GM19455 (cell line): ENCODE results near the gene CD164L2.
"Not testable (repeated sequence)": the region's sequence is repeated elsewhere in the genome, so short reads cannot be mapped to it uniquely, and the experiment has no call there.

Source experiments
- ATAC-seq: cut with Tn5 transposase; IDR thresholded peaks from one replicate; pipeline ENCODE4 v1.9.1; 2021; ENCODE audit not compliant: unreplicated experiment

CD164L2 gene

DNA sequence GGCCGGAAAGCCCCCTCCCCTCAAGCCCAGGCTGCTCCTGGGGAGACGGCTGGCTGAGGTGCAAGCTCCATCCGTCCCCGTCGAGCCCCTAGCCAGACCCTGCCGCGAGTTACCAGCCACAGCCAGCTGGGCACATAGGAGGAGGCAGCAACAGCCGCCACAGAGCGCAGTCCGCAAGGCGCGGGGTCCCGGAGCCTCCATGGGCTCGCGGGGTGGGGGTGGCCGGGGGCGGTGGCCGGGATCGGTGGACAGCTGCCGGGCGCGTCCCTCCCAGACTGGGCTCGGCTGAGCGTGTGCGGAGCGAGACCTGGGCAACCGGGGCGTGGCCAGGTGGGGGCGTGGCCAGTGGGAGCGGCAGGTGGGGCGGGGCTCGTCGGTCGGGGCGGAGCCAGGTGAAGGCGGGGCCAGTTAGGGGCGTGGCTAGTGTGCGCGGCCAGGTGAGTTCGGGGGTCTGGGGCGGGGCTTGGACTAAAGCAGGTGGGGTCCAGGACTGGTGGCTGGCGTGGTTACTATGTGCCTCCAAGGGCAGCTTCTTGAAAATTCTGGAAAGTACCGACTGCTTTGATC, at the start of gene CD164L2:
TSS of gene CD164L2 (minus strand) at position 295 of the 567 bp plus-strand sequence. CDS start at position 201, 94 bp downstream.
- ATAC-seq = no peak

DNA sequence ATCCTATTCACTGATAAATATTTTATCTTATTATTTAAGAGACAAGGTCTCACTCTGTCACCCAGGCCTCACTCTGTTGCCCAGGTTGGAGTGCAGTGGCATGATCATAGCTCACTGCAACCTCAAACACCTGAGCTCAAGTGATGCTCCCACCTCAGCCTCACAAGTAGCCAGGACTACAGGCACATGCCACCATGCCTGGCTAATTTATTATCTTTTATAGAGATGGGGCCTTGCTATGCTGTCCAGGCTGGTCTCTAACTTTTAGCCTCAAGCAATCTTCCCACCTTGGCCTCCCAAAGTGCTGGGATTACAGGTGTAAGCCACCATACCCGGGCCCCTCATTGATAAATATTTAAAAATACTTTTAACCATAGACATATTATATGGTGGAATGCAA, 49.6 kb upstream of the CD164L2 start:
- ATAC-seq = not testable (repeated sequence)

DNA sequence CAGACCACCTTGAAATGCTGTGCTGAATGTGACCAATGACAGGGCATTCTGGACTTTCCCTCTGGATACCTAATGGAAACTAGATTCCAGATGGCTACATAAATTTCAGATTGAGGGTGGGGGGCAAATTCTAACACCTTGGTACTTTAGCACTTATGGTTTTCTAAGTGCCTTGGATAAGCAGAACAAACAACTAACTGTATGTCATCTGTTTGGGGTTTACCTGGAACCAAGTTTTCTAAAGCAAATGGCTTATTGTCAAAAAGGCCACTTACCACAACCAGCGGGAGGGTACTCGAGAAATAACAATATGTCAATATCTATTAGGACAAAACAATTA, 48.4 kb upstream of the CD164L2 start:
- no peak for ATAC-seq

DNA sequence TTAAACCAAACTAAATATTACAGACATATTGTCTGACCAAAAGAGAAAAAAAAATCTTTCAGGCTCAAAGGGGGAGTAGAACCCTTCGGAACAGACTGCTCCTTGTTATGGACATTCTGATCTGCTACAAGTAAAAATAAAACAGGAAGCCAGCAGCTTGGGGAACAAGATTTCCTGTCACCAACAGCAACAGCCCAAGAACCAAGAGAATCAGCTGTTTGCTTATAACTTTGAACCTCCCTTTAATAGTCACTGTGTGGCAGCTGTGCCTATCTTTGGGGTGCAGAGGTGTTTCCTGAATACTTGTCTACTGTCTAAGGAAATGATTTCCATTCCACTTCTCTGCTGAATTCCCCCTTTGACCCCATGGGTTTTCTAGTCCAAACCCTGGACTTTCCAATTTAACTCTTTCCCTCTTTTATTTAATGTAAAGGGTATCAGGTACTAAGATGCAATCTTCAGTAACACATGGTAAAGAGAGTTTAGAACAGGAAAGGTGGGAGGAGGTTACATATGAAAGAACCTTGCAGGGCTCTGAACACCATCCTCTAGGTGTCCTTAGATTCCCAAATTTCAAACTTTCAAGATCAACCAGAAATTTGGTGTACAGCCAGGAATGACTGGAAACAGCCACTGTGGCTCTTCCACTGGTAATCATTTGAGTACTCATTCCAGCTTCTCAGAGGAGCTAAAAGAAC, 47.9 kb upstream of the CD164L2 start:
- no peak for ATAC-seq

DNA sequence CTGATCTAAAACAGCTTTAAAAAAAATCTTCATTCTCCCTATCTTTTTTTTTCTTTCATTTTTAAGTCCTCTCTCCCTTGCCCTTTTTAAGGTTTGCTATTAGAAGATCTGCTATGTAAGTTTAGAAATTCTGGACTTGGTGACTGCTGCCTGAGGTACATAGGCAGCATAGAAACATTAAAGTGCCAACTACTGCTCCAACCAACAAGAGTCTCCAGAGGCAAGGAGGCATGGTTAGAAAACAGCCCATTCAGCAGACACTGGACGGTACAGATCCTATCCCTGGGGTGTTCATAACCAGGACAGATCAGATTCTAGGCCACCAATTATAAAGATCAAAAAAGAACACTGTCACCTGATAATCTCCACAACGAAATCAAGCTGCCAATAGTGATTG, 45.9 kb upstream of the CD164L2 start:
- no peak for ATAC-seq

DNA sequence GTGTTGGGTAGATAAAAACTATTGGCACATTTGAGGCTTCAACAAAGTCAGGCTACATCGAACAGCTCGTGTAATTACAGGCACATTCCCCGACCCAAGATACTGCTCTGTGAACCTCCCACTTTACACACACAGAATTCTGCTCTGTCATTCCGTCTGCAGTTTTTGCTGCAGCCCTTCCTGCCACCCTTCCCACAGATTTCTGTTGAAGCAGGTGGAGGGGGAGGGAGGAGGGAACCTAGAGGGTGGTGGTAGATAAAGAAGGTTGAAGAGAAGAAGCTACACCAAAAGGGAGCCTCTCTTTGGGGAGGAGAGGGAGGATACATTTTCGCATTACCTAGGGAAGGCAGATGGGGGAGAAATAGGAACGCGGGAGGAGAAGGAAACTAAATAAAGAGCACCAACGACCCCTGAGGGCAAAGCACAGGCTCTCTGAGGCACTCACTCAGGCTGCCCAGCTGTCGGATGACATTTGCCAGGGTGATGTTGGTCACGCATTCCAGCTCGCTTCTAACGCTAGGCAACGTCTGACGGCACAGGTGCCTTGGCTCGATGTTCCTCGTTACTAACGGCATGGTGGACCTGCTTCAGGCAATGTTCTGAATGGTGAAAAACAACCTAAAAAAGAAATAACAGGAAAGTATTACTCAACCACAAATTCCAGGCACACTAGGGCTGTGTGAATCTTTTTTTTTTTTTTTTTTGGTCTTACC, 45.3 kb upstream of the CD164L2 start:
- no peak for ATAC-seq

DNA sequence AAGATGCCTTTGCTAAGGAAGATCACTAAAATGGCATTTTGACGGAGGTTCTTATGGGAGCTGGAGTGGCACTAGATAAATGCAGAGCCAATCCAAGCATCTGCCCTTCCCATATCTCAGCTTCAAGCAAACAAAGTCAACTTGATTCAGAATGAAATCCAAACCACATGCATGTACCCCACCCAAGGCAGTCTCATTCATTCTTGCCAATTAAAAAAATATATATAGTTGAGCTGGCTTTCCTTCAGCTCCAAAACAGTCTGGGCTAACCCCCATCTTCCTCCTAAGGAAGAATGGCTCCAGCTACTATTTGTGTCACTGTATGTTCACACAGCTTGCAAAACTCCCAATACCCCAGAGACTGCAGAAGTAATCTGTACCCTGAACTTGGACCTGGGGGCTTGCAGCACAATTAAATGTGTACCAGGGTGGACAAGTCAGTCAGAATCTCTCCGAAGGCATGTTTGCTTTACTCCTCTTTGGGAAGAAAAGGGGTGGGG, 44.7 kb upstream of the CD164L2 start:
- no peak for ATAC-seq

DNA sequence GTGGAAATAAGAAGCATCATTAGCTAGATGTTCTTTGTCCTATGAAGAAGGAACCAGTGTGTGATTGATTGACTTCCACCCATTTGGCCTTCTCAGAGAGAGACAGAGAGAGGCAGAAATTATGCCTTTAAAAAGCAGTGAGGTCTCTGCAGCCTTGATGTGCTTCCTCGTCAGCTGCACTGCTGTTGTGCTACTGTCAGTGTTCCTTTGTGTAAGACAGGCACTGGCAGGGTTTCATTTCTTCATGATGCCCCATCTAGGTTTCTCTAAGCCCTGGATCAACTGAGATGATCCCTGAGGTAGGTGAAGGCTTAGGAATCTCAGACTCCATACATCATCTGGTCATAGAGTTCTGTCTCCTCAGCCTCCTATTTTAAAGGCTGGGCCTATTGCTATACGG, 44.2 kb upstream of the CD164L2 start:
- ATAC-seq = no peak

DNA sequence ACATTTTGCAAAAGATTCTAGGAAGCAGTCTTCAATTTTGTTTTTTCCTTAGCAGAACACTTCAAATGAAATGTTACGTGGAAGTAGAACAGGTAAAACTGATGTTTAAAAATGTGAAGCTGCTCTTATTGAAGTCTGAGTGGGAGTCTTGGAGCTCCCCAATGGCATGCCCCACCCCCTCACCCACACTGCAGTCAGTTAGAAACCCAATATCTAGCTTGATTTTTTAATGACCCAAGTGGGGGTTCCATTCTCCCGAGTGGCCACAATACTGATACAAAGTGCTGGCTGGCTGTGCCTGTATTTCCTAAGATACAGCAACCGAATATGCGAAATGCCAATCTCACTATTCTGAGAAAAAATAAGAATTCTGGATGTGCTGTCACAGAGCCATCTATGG, 40.6 kb upstream of the CD164L2 start:
- no peak for ATAC-seq

DNA sequence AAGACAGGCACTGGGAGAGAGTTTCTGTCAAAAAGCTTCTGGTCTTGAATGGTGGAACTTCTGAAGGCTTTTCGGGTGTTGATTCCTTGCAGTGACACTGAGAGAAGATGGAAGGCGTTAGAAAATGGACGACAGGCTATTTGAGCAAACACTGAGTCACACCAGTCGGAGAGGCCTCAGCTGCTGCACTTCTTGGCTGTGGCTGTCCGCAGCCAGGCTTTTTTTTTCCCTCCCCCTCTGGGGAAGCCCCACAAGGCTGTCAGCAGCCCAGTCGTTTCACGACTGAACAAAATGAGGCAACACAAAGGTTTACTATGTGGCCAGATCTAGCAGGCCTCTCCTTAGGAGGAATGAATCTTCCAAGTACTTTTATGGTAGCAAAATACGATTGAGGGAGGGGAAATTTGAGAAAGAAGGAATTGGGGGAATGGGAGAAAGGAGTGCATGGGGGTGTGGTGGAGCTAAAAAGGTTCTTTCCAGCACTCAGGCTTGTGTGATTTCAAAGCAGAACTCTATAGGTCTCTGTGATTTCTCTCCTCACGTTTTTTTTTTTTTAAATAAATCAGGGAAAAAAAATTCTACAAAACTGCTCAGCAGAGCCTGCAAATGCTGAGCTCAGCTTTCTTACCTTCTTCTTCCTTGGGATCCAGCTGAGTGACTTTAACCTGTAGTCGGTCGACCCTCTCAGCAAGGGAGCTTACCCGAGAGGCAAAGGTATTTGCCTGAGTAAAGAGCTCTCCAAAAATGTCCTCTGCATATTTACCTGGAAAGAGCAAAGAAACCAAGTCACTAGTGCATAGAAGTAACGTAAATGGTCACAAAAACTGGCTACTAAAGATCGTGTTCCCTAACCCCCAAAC, 35.4 kb upstream of the CD164L2 start:
- ATAC-seq = peak; percentile 55

DNA sequence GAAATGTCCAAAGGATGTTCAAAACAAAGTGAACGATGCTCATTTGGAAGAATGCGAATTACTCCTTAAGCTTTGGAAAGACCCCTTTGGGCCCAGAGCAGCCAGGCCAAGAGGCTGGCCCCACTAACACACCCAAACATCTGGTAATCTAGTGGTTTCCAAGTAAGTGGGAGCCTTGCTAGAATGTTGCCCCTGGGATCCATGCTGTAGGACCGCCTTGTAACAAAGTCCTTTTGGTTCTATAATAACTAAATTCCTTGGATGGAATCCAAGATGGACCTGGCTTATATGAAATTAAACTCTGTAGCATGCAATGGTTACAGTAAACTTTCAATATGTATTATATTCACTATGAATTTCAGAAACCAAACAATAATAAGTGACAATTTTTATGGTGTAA, 34.6 kb upstream of the CD164L2 start:
- no peak for ATAC-seq

DNA sequence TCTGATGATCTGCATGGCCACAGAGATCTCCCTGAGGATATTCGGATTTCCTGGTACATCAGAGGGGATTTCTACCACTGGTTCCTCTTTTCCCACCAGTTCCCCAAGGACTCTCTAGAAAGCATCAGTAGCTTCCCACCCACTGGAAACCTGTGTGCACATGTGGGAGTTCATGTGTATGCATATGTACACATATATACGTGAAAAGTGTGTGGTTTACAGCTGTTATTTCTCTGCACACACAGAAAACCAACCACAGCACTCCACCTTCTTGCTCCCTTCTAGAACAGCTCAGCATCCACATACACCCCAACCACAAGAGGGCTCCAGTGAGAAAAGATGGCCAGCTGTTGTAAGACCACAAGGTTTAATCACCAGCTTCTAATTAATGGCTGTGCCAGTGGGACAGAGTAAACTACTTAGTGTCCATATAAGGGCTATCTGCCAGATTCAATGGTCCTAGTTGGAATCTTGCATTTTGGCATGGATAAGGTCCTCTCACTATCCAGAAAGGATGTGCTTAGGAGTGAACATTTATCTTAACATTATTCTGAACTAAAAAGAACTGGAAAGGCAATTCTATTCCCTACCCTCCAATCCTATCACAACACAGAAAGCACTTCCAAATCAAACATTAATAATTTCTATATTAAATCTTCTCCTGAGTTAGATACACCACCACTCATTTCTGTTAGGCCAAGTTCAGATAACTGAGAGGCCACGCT, 33.4 kb upstream of the CD164L2 start:
- ATAC-seq = no peak

DNA sequence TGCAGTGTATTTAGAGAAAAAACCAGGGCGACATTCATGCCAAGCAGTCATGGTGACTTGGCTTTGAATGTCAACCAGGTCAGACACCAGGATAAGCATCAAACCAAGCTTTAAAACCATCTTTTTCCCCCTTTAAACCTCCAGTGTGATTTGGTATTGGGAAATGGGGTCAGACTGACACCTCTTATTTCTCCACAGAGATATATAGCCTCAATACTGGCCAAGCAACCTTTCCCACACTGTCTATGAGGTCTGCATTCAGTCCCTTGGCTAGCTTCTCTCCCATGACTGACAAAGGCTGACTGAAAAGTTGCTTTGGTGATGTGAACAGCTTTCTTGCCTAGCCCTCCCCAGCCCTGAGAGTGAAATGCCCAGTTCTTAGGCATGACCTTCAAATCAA, 31.0 kb upstream of the CD164L2 start:
- ATAC-seq = no peak

DNA sequence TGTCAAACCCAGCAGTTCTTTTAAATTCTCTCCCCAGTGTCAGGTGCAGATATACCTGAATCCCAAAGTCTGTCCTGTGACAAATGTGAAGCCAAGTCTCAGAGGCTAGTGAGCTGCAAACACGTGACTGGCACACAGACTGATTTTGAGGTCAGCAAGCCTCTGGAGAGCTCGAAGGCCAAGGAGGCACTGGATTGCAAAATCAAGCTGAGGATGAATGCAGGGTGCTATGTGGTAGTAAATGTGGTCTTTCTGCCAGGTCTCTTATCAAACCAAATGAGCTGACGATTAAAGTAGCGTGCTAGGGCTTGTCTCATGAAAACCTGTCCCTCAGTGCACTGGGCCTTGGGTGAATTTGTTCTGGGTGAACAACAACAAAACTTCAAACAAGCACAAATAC, 29.9 kb upstream of the CD164L2 start:
- ATAC-seq = no peak

DNA sequence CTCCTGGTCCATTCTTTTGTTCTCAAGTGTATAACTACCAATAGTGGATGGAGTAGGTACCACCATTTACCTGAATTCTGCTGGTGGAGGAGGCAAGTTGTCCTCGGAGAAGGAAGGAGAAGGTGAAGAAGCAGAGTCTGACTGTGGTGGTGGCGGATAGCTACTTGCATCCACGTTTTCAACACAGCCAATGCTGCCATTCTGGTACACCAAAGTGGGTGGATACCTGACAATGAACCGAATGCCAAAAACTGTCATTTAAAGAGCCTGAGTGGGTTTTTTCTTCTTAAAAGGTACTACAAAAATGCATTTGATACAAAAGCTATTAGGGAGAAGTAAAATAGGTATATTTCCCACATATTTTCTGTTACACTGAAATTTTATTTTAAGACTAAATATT, 29.4 kb upstream of the CD164L2 start:
- no peak for ATAC-seq

DNA sequence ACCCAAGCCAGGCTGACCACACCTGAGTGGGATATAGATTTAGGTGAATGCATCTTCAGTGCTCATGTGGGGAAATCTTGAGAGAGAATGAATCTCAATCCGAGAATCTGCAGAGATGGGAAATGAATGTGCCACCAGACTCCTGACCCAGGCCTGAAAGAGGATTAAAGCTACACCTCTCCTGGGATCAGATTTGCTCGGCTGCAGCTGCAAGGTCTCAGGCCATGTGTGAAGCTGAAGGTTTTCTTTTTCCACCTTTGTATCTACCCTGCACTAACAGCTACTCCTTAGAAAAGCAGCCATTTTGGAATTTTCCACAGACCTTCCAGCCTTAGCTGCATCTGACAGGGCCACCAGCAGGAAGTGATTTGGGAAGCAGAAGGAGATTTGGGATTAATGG, 27.6 kb upstream of the CD164L2 start:
- ATAC-seq = no peak

DNA sequence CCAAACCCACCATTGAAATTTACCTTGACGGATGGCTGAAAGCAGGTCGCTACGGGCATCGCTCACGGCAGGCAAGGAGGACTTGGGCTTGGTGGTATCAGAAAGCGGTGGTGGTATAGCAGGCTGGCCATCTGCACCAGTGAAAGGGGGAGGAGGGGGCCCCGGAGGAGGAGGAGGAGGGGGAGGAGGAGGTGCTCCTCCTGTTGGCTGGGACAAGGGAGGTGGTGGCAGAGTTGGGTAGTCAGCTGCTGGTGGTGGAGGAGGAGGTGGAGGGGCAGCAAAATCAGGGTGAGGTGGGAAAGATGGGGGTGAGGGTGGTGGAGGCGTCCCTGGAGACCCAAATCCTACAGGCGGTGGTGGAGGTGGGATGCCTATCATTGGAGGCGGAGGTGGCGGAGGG, 26.5 kb upstream of the CD164L2 start:
- no peak for ATAC-seq

DNA sequence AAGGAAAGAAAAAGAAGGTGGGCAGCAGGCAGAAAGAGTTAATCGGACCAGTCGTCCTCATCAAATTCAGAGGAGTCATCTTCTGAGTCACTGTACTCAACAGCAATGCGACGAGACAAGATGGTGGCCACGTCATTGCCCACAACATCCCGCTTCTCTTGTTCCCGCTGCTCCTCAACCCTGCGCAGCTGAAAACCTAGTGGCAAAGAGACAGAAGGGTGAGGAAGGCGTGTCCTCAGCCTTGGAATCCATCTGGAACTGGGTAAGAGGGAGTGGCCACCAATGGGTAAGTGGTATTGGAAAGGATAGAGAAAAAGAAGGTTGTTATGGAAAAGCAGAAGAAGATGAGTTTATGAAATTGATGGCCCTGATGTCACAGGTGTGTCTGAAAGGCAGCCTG, 25.0 kb upstream of the CD164L2 start:
- ATAC-seq = no peak

DNA sequence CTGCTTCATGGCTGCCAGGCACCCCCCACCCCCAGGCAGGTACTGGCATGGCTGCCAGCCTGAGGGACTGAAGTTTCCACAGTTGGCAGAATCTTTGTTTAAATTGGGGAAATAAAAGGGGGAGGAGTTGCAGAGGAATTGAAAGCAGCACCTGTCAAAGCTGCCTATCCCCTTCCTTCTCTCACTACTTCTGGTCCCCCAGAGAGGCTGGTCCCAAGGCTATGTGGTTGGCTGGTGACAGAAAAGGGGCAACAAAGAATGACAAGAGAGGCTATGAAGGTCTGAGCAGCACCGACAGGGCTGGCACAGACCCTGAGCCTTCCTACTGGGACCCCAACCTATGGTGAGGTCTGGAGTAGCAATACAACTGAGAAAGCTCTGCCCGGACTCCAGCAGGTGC, 23.7 kb upstream of the CD164L2 start:
- ATAC-seq = not testable (repeated sequence)

DNA sequence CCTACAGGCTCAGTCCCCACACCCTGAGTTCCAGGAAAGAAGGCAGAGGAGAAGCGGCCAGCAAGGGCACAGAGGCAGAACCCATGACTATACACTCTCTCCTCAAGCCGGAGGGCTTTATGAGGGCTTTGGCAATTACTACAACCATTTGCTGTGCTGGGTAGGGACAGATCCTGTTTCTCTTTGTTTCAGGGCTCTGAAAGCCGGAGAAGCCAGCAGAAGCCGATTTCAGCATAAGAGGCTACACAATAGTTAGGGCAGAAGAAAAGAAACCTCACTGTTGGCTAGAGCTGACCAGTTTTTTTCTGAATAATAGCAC, 23.2 kb upstream of the CD164L2 start:
- no peak for ATAC-seq
